ENCODE measurements around the gene HOXD8.
A peak's percentile ranks its signal among the peaks of the same experiment; 100 is the strongest.

HOXD8 gene

GRCh38 chr2:176092270-176093144, 37.0 kb upstream of the HOXD8 start, which contains the start of gene HOXD13:
Gene HOXD13, plus strand, starts transcription at chr2:176092721. Its CDS starts 170 bp downstream, at chr2:176092891.
- Histone ChIP-seq H3K27me3 (ENCODE audit: insufficient read depth, low read length) (peaks cover 100% of the 10 kb centered on the region), H3K9ac (ENCODE audit: low read depth, low read length) (no peak within 1 kb of the TSS), H3K4me3 (ENCODE audit: low read length) (peak within 1 kb of the TSS; percentile 32; the same call in 1 of the 2 replicates), H3K4me1 (ENCODE audit: insufficient read depth, low read length) (peaks cover 14% of the 10 kb centered on the region; the same call in 1 of the 2 replicates), H3K27ac (ENCODE audit: low read length) (no peak within 1 kb of the TSS), H3K36me3 (ENCODE audit: insufficient read depth, low read depth, low read length) (no peaks in the 10 kb centered on the region), H3K9me3 (ENCODE audit: insufficient read depth, low read depth, low read length) (peaks cover 16% of the 10 kb centered on the region)

- Histone ChIP-seq H3K27ac (ENCODE audit: low read length) (no peak overlapping the region), H3K27me3 (ENCODE audit: insufficient read depth, low read length) (peaks cover 100% of the 10 kb centered on the region), H3K9me3 (ENCODE audit: insufficient read depth, low read depth, low read length) (peaks cover 16% of the 10 kb centered on the region), H3K9ac (ENCODE audit: low read depth, low read length) (no peak overlapping the region), H3K4me3 (ENCODE audit: low read length) (peak overlapping the region; percentile 32; the same call in 1 of the 2 replicates), H3K4me1 (ENCODE audit: insufficient read depth, low read length) (peaks cover 19% of the 10 kb centered on the region; the same call in 1 of the 2 replicates), H3K36me3 (ENCODE audit: insufficient read depth, low read depth, low read length) (no peaks in the 10 kb centered on the region)
Measured at GRCh38 chr2:176093145-176093897, 36.2 kb upstream of the HOXD8 start.

DNA sequence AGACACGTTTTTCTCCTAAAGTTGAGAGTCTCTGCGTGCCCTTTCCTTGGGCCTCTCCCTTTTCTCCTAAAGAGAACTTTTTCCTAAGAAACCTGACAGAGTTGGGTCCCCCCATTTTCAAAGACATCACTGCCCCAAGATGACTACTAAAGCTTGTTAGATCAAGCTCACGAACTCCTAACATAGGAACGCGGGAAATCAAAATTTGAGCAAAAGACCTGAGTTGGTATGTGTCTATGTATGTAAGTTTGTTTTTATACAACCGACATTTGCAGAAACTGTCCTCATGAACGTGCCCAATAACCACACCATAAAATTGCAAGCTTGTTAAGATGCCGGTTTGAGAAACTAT, 35.6 kb upstream of the HOXD8 start:
- Histone ChIP-seq H3K27ac (ENCODE audit: low read length) (no peak overlapping the region), H3K9ac (ENCODE audit: low read depth, low read length) (no peak overlapping the region), H3K4me1 (ENCODE audit: insufficient read depth, low read length) (peaks cover 15% of the 10 kb centered on the region; the same call in 1 of the 2 replicates), H3K27me3 (ENCODE audit: insufficient read depth, low read length) (peaks cover 100% of the 10 kb centered on the region), H3K4me3 (ENCODE audit: low read length) (no peak overlapping the region), H3K36me3 (ENCODE audit: insufficient read depth, low read depth, low read length) (no peaks in the 10 kb centered on the region), H3K9me3 (ENCODE audit: insufficient read depth, low read depth, low read length) (peaks cover 18% of the 10 kb centered on the region)

GRCh38 chr2:176094349-176094748, 35.2 kb upstream of the HOXD8 start:
- H3K9me3 ChIP-seq (ENCODE audit: insufficient read depth, low read depth, low read length): peaks cover 19% of the 10 kb centered on the region
- H3K9ac ChIP-seq (ENCODE audit: low read depth, low read length): no peak overlapping the region
- no peaks in the 10 kb centered on the region for H3K36me3 ChIP-seq (ENCODE audit: insufficient read depth, low read depth, low read length)
- no peak overlapping the region for H3K4me3 ChIP-seq (ENCODE audit: low read length)
- H3K27ac ChIP-seq (ENCODE audit: low read length): no peak overlapping the region
- H3K27me3 ChIP-seq (ENCODE audit: insufficient read depth, low read length): peaks cover 100% of the 10 kb centered on the region
- peaks cover 15% of the 10 kb centered on the region; the same call in 1 of the 2 replicates for H3K4me1 ChIP-seq (ENCODE audit: insufficient read depth, low read length)

DNA sequence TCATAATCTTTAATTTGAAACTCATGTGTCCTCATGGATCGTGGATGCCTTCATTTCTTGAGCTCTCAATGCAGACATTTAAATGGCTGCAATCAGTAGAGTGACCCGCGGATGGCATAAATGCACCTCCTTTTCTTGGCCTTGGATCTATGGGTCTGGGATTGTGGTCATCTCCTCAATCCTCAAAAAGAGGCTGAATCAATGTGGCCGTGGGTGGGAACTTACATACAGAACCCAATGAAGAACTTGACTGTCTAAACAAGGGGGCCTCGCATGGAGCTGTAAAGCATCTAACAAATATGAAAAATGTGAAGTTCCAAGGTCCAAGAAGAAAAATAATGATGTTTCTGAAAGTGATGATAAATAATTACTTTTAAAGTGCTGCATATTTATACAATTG, 34.1 kb upstream of the HOXD8 start:
- Histone ChIP-seq H3K9ac (ENCODE audit: low read depth, low read length) (no peak overlapping the region), H3K9me3 (ENCODE audit: insufficient read depth, low read depth, low read length) (peaks cover 24% of the 10 kb centered on the region), H3K4me3 (ENCODE audit: low read length) (no peak overlapping the region), H3K27ac (ENCODE audit: low read length) (no peak overlapping the region), H3K27me3 (ENCODE audit: insufficient read depth, low read length) (peaks cover 100% of the 10 kb centered on the region), H3K4me1 (ENCODE audit: insufficient read depth, low read length) (peaks cover 15% of the 10 kb centered on the region; the same call in 1 of the 2 replicates), H3K36me3 (ENCODE audit: insufficient read depth, low read depth, low read length) (no peaks in the 10 kb centered on the region)

- no peak overlapping the region for H3K27ac ChIP-seq (ENCODE audit: low read length)
- peak overlapping the region; percentile 58 for H3K4me3 ChIP-seq (ENCODE audit: low read length)
- peaks cover 23% of the 10 kb centered on the region for H3K9me3 ChIP-seq (ENCODE audit: insufficient read depth, low read depth, low read length)
- H3K4me1 ChIP-seq (ENCODE audit: insufficient read depth, low read length): peaks cover 15% of the 10 kb centered on the region; the same call in 1 of the 2 replicates
- no peaks in the 10 kb centered on the region for H3K36me3 ChIP-seq (ENCODE audit: insufficient read depth, low read depth, low read length)
- peaks cover 100% of the 10 kb centered on the region for H3K27me3 ChIP-seq (ENCODE audit: insufficient read depth, low read length)
- H3K9ac ChIP-seq (ENCODE audit: low read depth, low read length): no peak overlapping the region
Measured at GRCh38 chr2:176096243-176096985, 33.1 kb upstream of the HOXD8 start.

- Histone ChIP-seq H3K4me3 (ENCODE audit: low read length) (peak overlapping the region; percentile 58), H3K36me3 (ENCODE audit: insufficient read depth, low read depth, low read length) (no peaks in the 10 kb centered on the region), H3K27ac (ENCODE audit: low read length) (no peak overlapping the region), H3K9ac (ENCODE audit: low read depth, low read length) (no peak overlapping the region), H3K27me3 (ENCODE audit: insufficient read depth, low read length) (peaks cover 100% of the 10 kb centered on the region), H3K4me1 (ENCODE audit: insufficient read depth, low read length) (peaks cover 15% of the 10 kb centered on the region; the same call in 1 of the 2 replicates), H3K9me3 (ENCODE audit: insufficient read depth, low read depth, low read length) (peaks cover 18% of the 10 kb centered on the region)
Measured at GRCh38 chr2:176096986-176097819, 32.3 kb upstream of the HOXD8 start.

GRCh38 chr2:176097820-176098365, 31.6 kb upstream of the HOXD8 start:
- Histone ChIP-seq H3K9me3 (ENCODE audit: insufficient read depth, low read depth, low read length) (peaks cover 18% of the 10 kb centered on the region), H3K27ac (ENCODE audit: low read length) (no peak overlapping the region), H3K36me3 (ENCODE audit: insufficient read depth, low read depth, low read length) (no peaks in the 10 kb centered on the region), H3K9ac (ENCODE audit: low read depth, low read length) (no peak overlapping the region), H3K4me3 (ENCODE audit: low read length) (peak overlapping the region; percentile 11; the same call in 1 of the 2 replicates), H3K4me1 (ENCODE audit: insufficient read depth, low read length) (peaks cover 15% of the 10 kb centered on the region; the same call in 1 of the 2 replicates), H3K27me3 (ENCODE audit: insufficient read depth, low read length) (peaks cover 100% of the 10 kb centered on the region)

DNA sequence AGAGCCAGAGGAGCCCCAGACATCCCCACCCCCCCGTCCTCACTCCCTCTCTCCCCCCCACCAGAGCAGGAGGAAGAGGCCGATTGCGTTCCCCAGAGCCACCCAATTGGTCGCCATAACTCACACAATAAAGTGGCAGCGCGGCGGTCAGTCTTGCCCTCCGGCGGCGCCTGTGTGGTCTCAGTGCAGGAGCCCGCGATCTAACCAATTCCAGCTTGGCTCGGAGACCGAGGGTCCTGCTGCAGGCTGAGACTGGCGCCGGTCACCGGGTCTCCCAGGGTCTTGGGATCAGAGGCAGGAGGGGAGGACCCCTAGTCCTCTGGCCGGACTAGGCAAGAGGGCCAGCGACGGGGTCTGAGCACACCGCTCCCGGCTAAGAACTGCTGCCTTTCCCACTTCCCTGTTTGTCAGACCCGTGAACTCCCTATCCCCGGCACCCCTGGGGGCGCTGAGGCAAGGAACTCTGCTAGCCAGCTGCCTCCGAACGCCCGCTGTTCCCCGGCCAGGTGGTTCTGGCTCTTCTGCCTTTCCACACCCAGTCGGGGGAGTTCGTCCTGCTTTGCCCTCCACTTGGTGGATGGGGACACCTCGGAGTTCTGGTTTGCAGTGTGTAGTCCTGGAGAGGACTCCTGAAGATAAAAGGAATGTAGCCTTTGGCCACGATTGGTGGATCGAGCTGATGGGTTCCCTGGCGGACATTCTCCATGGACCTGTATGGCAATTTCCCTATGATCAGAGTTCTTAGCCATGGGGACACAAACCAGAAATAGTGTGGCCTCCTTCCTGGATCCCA, 30.9 kb upstream of the HOXD8 start:
- Histone ChIP-seq H3K4me3 (ENCODE audit: low read length) (peak overlapping the region; percentile 11; the same call in 1 of the 2 replicates), H3K9me3 (ENCODE audit: insufficient read depth, low read depth, low read length) (peaks cover 15% of the 10 kb centered on the region), H3K9ac (ENCODE audit: low read depth, low read length) (no peak overlapping the region), H3K27ac (ENCODE audit: low read length) (no peak overlapping the region), H3K27me3 (ENCODE audit: insufficient read depth, low read length) (peaks cover 100% of the 10 kb centered on the region), H3K4me1 (ENCODE audit: insufficient read depth, low read length) (peaks cover 14% of the 10 kb centered on the region; the same call in 1 of the 2 replicates), H3K36me3 (ENCODE audit: insufficient read depth, low read depth, low read length) (no peaks in the 10 kb centered on the region)

Data from iPS-20b (cell line).